Liver (tissue), 9 donors: ENCODE data around the gene HTR3B. TPM values are rescaled to one million over a fixed set of nuclear protein-coding genes. Genes with fewer than 3 reads are reported as not detected.

Source experiments
- DNase-seq: peaks from one replicate; pipeline ENCODE4 v3.0.0-alpha.2; 2017; ENCODE audit warnings: low spot score
- H3K27ac ChIP-seq, 2 donors: one replicate each; pipeline ENCODE4 v1.7.0; 2013; ENCODE audit warnings: inconsistent platforms in 2 of 2, low read length in 2 of 2, control low read depth in 1 of 2, low read depth in 1 of 2, mild to moderate bottlenecking in 1 of 2
- H3K27me3 ChIP-seq, 4 donors: one replicate each; pipeline versions ENCODE4 v1.6.1 to v1.7.0; 2013; ENCODE audit warnings: low read length in 3 of 4, inconsistent platforms in 1 of 4, mild to moderate bottlenecking in 1 of 4, moderate library complexity in 1 of 4; ENCODE audit not compliant: control insufficient read depth in 4 of 4, insufficient read depth in 4 of 4
- H3K36me3 ChIP-seq, 4 donors: one replicate each; pipeline versions ENCODE4 v1.6.1 to v1.7.0; 2013; ENCODE audit warnings: low read length in 3 of 4, mild to moderate bottlenecking in 3 of 4, low read depth in 1 of 4, moderate library complexity in 1 of 4; ENCODE audit not compliant: control insufficient read depth in 4 of 4, insufficient read depth in 3 of 4
- H3K4me1 ChIP-seq, 4 donors: one replicate each; pipeline versions ENCODE4 v1.6.1 to v1.7.0; 2013; ENCODE audit warnings: low read length in 3 of 4, mild to moderate bottlenecking in 3 of 4, moderate library complexity in 1 of 4; ENCODE audit not compliant: control insufficient read depth in 4 of 4, insufficient read depth in 4 of 4
- H3K4me3 ChIP-seq, 3 donors: one replicate each; pipeline versions ENCODE4 v1.6.1 to v1.7.0; 2013; ENCODE audit warnings: low read length in 3 of 3, control low read depth in 1 of 3, low read depth in 1 of 3, mild to moderate bottlenecking in 1 of 3
- H3K9ac ChIP-seq, 2 donors: one replicate each; pipeline ENCODE4 v1.7.0; 2013; ENCODE audit warnings: low read length in 2 of 2, mild to moderate bottlenecking in 2 of 2, moderate library complexity in 2 of 2, control low read depth in 1 of 2, low read depth in 1 of 2
- H3K9me3 ChIP-seq, 4 donors: one replicate each; pipeline versions ENCODE4 v1.6.1 to v1.7.0; 2013; ENCODE audit warnings: low read length in 3 of 4; ENCODE audit not compliant: control insufficient read depth in 4 of 4
- EGR1 ChIP-seq, 2 donors: IDR thresholded peaks; 2 replicates each; pipeline ENCODE4 v1.6.1; 2016 to 2018; ENCODE audit warnings: antibody characterized with exemption in 2 of 2, low read depth in 2 of 2
- FOXA1 ChIP-seq: IDR thresholded peaks from 2 replicates; pipeline ENCODE4 v1.6.1; 2016; ENCODE audit warnings: antibody characterized with exemption
- FOXA2 ChIP-seq: IDR thresholded peaks from 2 replicates; pipeline ENCODE4 v1.6.1; 2016; ENCODE audit warnings: antibody characterized with exemption
- GABPA ChIP-seq, 2 donors: IDR thresholded peaks in 1 of 2; conservative IDR thresholded peaks in 1 of 2; 2 replicates each; pipeline ENCODE4 v1.6.1; 2016; ENCODE audit warnings: antibody characterized with exemption in 2 of 2, mild to moderate bottlenecking in 1 of 2, moderate library complexity in 1 of 2
- HNF4A ChIP-seq, 2 donors: conservative IDR thresholded peaks; 2 replicates each; pipeline ENCODE4 v1.6.1; 2016; ENCODE audit warnings: antibody characterized with exemption in 2 of 2, mild to moderate bottlenecking in 2 of 2
- HNF4G ChIP-seq: IDR thresholded peaks from 2 replicates; pipeline ENCODE4 v1.6.1; 2016; ENCODE audit warnings: antibody characterized with exemption
- MAX ChIP-seq: IDR thresholded peaks from 2 replicates; pipeline ENCODE4 v1.6.1; 2016; ENCODE audit warnings: antibody characterized with exemption
- NR2F2 ChIP-seq: IDR thresholded peaks from 2 replicates; pipeline ENCODE4 v1.6.1; 2016; ENCODE audit warnings: antibody characterized with exemption
- REST ChIP-seq: IDR thresholded peaks from 2 replicates; pipeline ENCODE4 v1.6.1; 2016; ENCODE audit warnings: antibody characterized with exemption, mild to moderate bottlenecking
- SP1 ChIP-seq: IDR thresholded peaks from 2 replicates; pipeline ENCODE4 v1.6.1; 2018; ENCODE audit warnings: antibody characterized with exemption, mild to moderate bottlenecking
- TAF1 ChIP-seq: conservative IDR thresholded peaks from 2 replicates; pipeline ENCODE4 v1.6.1; 2016; ENCODE audit warnings: antibody characterized with exemption, mild to moderate bottlenecking
- YY1 ChIP-seq: IDR thresholded peaks from 2 replicates; pipeline ENCODE4 v1.6.1; 2016; ENCODE audit warnings: antibody characterized with exemption, mild to moderate bottlenecking
- whole genome bisulfite sequencing: extraction: QIAGEN DNeasy Blood & Tissue Kit; methylation state at CpG from one replicate; pipeline ENCODE4 v1.1.7; 2013; 5-methylcytosine and 5-hydroxymethylcytosine counted together
- polyA plus RNA-seq, 2 donors: library from polyadenylated mRNA; stranded (reverse) in 1 of 2; unstranded in 1 of 2; fragments of 200-250 nt in 1 of 2; fragments of >200 nt in 1 of 2; fragmentation: Nextera tagmentation in 1 of 2; extraction: Ambion mirVana in 1 of 2; gene quantifications; one replicate each; pipeline versions ENCODE4 v1.2.1 to v1.2.3, GENCODE V29; 2013 to 2015
- total RNA-seq, 2 donors: library from RNA; depleted of rRNA; stranded (reverse); fragments of >200 nt; gene quantifications; one replicate each; pipeline ENCODE4 v1.2.3, GENCODE V29; 2014
- TF ChIP-seq, protein P1 (sequence below): IDR thresholded peaks from 2 replicates; pipeline ENCODE4 v1.6.1; 2016; ENCODE audit warnings: antibody characterized with exemption
- TF ChIP-seq, protein P2 (sequence below): fragments of 150-350 bp; IDR thresholded peaks from 2 replicates; pipeline ENCODE4 v1.5.1; 2017; ENCODE audit warnings: improper control_type of control experiment, low read depth, low read length; ENCODE audit not compliant: missing input control
- TF ChIP-seq, protein P3 (sequence below): IDR thresholded peaks from 2 replicates; pipeline ENCODE4 v1.6.1; 2016; ENCODE audit warnings: antibody characterized with exemption
- donor health status: healthy.
- donor health status: healthy.
- donor health status: healthy.
- donor health status: healthy.
- donor health status: healthy.

The HTR3B gene
- total and polyA plus RNA-seq, 4 donors, result not detected

- no peak for DNase-seq
- no peak for TF ChIP-seq HNF4G
- TF ChIP-seq TAF1, result no peak
- no peak for TF ChIP-seq NR2F2
- TF ChIP-seq YY1, result no peak
- no peak for TF ChIP-seq FOXA1
- TF ChIP-seq, protein P1, sequence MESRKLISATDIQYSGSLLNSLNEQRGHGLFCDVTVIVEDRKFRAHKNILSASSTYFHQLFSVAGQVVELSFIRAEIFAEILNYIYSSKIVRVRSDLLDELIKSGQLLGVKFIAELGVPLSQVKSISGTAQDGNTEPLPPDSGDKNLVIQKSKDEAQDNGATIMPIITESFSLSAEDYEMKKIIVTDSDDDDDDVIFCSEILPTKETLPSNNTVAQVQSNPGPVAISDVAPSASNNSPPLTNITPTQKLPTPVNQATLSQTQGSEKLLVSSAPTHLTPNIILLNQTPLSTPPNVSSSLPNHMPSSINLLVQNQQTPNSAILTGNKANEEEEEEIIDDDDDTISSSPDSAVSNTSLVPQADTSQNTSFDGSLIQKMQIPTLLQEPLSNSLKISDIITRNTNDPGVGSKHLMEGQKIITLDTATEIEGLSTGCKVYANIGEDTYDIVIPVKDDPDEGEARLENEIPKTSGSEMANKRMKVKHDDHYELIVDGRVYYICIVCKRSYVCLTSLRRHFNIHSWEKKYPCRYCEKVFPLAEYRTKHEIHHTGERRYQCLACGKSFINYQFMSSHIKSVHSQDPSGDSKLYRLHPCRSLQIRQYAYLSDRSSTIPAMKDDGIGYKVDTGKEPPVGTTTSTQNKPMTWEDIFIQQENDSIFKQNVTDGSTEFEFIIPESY, result no peak
- no peak for TF ChIP-seq FOXA2
- TF ChIP-seq GABPA (IDR thresholded peaks at IDR 0.05 in 1 of 2, conservative IDR thresholded peaks at IDR 0.05 in 1 of 2), result no peak
- TF ChIP-seq HNF4A (conservative IDR thresholded peaks at IDR 0.05), result no peak
- no peak for TF ChIP-seq EGR1 (IDR thresholded peaks at IDR 0.05; ENCODE audit: low read depth in 2 of 2)
- TF ChIP-seq REST, result no peak
- no peak for TF ChIP-seq MAX
- TF ChIP-seq, protein P2, sequence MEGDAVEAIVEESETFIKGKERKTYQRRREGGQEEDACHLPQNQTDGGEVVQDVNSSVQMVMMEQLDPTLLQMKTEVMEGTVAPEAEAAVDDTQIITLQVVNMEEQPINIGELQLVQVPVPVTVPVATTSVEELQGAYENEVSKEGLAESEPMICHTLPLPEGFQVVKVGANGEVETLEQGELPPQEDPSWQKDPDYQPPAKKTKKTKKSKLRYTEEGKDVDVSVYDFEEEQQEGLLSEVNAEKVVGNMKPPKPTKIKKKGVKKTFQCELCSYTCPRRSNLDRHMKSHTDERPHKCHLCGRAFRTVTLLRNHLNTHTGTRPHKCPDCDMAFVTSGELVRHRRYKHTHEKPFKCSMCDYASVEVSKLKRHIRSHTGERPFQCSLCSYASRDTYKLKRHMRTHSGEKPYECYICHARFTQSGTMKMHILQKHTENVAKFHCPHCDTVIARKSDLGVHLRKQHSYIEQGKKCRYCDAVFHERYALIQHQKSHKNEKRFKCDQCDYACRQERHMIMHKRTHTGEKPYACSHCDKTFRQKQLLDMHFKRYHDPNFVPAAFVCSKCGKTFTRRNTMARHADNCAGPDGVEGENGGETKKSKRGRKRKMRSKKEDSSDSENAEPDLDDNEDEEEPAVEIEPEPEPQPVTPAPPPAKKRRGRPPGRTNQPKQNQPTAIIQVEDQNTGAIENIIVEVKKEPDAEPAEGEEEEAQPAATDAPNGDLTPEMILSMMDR, result no peak
- WGBS, result 85% methylated on average over 3 of the region's 3 CpGs
- H3K4me3 ChIP-seq, result no peak overlapping the region
- H3K27me3 ChIP-seq, result no peaks in the 10 kb centered on the region
- no peaks in the 10 kb centered on the region for H3K9me3 ChIP-seq
- no peaks in the 10 kb centered on the region for H3K36me3 ChIP-seq
- no peak overlapping the region for H3K27ac ChIP-seq
- H3K4me1 ChIP-seq, result peaks cover 2 to 9% (median 6%) of the 10 kb centered on the region in 4 donors
- H3K9ac ChIP-seq, result no peak overlapping the region
These were observed 36.6 kb upstream of the HTR3B start for GRCh38 chr11:113867843-113868503.

GRCh38 chr11:113871336-113871735, 33.3 kb upstream of the HTR3B start:
- Histone ChIP-seq H3K36me3 (no peaks in the 10 kb centered on the region), H3K9ac (no peak overlapping the region), H3K9me3 (no peaks in the 10 kb centered on the region), H3K27ac (no peak overlapping the region), H3K4me3 (no peak overlapping the region), H3K4me1 (peaks cover 3 to 15% (median 10%) of the 10 kb centered on the region in 4 donors), H3K27me3 (no peaks in the 10 kb centered on the region)
- TF ChIP-seq FOXA1, result no peak
- no peak for TF ChIP-seq NR2F2
- no peak for TF ChIP-seq HNF4G
- TF ChIP-seq, protein P3, sequence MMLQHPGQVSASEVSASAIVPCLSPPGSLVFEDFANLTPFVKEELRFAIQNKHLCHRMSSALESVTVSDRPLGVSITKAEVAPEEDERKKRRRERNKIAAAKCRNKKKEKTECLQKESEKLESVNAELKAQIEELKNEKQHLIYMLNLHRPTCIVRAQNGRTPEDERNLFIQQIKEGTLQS, result no peak
- TF ChIP-seq, protein P1, result no peak
- TF ChIP-seq EGR1 (IDR thresholded peaks at IDR 0.05; ENCODE audit: low read depth in 2 of 2), result no peak
- TF ChIP-seq TAF1, result no peak
- TF ChIP-seq SP1, result no peak
- TF ChIP-seq FOXA2, result no peak
- DNase-seq, result no peak
- 88% methylated on average over 3 of the region's 3 CpGs for WGBS
